GM18519 (cell line): Measurements from ENCODE around the gene ANXA10.
A peak's percentile ranks its signal among the peaks of the same experiment; 100 is the strongest.
"Not testable (repeated sequence)": the region's sequence is repeated elsewhere in the genome, so short reads cannot be mapped to it uniquely, and the experiment has no call there.

Experiments used
- ATAC-seq: cut with Tn5 transposase; IDR thresholded peaks from one replicate; pipeline ENCODE4 v1.9.1; 2021; ENCODE audit warnings: mild to moderate bottlenecking, moderate library complexity; ENCODE audit not compliant: unreplicated experiment, low FRiP score

Gene ANXA10

GRCh38 chr4:168092176-168092712 is at the start of gene ANXA10:
Gene ANXA10, plus strand, starts transcription at chr4:168092537. Its CDS starts 164 bp downstream, at chr4:168092701.
- no peak for ATAC-seq

- ATAC-seq, result no peak
Measured at GRCh38 chr4:168045354-168045753, 47.0 kb upstream of the ANXA10 start.

- ATAC-seq, result no peak
Measured at GRCh38 chr4:168050002-168050401, 42.3 kb upstream of the ANXA10 start.

DNA sequence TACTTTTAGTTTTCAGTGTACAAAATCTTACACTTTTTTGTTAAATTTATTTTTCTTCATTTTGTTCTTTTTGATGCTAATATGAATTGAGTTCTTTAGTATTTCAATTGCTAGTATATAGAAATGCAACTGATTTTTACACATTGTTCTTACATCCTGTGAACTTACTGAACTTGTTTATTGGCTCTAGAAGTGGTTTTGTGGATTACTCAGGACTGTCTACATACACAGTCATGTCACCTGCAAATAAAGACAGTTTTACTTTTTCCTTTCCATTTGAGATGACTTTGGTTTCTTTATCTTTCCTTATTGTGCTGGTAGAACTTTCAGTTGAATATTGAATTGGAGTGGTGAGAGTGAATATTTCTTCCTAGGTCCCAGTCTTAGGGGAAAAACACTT is 40.8 kb upstream of the ANXA10 start:
- ATAC-seq, result no peak

DNA sequence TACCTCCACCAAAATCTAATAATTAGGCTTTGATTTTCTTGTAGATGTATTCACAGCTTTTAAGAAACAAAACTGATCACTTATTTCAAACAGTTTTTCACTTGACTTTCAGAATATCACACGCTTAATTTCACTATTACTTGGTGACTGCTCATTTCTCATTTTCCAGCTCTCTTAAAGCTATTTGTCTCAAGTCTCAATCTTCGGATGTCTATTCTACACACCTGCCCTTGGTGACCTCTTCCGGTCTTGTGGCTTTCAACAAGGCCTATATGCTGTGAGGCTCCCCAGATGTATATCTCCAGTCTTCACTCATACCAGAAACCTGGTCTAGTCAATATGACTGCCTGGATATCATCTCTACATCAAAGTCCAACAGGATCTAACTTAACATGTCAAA is 34.9 kb upstream of the ANXA10 start:
- peak; percentile 98 for ATAC-seq

DNA sequence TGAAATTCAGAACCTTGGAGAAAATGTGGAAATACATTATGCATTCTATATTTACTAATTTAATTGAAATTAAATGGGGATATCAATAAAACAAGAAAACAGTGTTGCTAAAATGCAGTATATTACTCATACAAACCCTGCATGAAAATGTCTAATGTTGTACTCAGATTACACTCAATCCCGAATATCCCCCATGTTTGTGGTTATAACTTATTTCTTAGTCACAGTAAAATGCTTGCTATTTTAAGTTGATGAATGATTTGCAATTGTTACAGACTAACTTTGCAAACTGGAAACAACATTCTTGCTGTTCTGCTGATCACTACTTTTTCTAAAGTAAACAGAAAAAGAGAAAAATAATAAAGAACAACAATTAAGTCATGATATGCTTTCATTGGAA is 33.1 kb upstream of the ANXA10 start:
- no peak for ATAC-seq

DNA sequence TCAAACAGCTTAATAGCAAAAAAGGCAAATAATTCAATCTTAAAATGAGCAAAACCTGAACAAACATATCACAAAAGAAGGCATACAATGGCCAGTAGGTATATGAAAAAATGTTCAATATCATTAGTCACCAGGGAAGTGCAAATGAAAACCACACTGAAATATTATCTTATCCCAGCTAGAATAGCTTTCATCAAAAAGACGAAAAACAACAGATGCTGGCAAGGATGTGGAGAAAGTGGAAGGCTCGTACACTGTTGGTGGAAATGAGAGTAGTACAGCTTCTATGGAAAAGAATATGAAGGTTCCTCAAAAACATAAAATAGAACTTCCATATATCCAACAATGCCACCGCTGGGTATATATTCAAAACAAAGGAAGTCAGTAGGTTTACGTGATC is 29.3 kb upstream of the ANXA10 start:
- no peak for ATAC-seq

- no peak for ATAC-seq
Measured at GRCh38 chr4:168070903-168071302, 21.4 kb upstream of the ANXA10 start.

DNA sequence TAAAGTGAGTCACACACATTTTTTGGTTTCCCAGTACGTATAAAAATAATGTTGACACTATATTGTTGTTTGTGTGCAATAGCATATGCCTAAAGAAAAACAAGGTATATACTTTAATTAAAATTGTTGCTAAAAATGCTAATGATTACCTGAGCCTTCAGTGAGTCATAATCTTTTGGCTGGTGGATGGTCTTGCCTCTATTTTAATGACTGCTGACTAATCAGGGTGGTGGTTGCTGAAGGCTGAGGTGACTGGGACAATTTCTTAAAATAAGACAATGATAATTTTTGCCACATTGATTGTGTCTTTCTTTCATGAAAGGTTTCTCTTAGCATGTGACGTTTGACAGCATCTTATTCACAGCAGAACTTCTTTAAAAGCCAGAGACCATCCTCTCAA is 21.0 kb upstream of the ANXA10 start:
- ATAC-seq, result no peak

DNA sequence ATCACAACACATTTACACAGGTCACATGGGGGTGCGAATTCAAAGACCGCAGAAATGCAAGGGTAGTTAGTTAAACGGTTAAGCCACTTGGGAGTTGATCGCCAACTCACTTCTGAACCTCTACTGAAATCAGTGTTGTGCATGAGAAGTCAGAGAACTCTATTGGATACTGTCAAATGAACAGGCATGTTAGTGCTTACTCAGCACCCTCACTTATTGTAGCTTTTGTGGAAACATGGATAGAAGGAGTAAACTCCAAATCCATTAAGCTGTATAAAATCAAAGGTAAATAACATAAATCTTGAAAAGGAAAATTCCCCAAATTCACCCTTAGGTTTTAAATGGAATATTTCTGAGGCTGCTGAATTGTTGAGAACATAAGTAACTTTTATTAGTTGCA is 17.5 kb upstream of the ANXA10 start:
- no peak for ATAC-seq

GRCh38 chr4:168076989-168077725 is 15.2 kb upstream of the ANXA10 start:
- ATAC-seq, result peak; percentile 98

GRCh38 chr4:168077726-168078239 is 14.6 kb upstream of the ANXA10 start:
- no peak for ATAC-seq

- no peak for ATAC-seq
Measured at GRCh38 chr4:168082379-168082778, 10.0 kb upstream of the ANXA10 start.

- no peak for ATAC-seq
Measured at GRCh38 chr4:168095776-168096406, 3.6 kb downstream of the ANXA10 start.

DNA sequence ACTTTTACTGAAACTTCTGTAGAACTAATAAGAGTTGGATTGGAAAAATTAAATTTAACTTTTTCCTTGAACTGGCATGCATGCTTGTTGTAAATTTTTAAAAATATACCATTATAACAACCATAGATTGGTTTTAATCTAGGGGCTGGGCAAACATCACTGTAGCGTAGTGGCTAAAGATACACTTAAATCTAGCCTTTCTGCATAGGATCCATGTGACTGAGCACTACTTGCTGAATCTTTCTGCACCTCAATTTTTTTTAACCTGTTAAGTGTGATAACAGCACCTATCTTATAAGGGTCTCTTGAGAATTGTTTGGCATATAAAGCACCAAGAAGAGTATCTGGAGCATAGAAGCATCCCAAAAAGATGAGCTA is 4.1 kb downstream of the ANXA10 start:
- ATAC-seq, result no peak

- ATAC-seq, result no peak
Measured at GRCh38 chr4:168097161-168097560, 4.8 kb downstream of the ANXA10 start.

- no peak for ATAC-seq
Measured at GRCh38 chr4:168098248-168098717, 5.9 kb downstream of the ANXA10 start.

- ATAC-seq, result no peak
Measured at GRCh38 chr4:168099195-168099594, 6.9 kb downstream of the ANXA10 start.

DNA sequence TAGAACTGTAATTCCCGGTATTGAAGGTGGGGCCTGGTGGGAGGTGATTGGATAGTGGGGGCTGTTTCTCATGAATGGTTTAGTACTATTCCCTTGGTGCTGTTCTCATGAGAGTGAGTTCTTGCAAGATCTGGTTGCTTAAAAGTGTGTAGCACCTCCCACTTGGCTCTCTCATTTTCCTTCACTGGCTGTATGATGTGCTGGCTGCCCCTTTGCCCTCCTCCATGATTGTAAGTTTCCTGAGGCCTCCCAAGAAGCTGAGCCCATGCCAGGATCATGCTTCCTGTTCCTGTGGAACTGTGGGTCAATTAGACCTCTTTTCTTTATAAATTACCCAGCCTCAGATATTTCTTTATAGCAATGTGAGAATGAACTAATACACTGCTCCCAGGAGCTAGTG is 8.7 kb downstream of the ANXA10 start:
- ATAC-seq, result no peak

DNA sequence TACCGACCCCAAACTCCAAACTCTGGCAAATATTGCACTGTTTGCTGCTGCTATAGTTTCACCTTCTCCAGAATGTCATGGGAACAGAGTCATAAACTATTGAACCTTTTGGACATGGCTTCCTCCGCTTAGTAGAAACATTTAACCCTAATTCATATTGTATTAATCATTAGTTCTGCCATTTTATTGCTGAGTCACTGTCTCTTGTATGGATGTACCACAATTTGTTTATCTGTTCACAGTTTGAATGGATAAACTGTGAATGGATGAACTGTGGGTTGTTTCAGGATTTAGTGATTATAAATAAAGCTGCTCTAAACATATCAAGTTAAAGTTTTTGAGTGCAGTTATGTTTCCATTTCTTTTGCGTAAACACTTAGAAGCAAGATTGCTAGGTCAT is 10.1 kb downstream of the ANXA10 start:
- ATAC-seq, result no peak

DNA sequence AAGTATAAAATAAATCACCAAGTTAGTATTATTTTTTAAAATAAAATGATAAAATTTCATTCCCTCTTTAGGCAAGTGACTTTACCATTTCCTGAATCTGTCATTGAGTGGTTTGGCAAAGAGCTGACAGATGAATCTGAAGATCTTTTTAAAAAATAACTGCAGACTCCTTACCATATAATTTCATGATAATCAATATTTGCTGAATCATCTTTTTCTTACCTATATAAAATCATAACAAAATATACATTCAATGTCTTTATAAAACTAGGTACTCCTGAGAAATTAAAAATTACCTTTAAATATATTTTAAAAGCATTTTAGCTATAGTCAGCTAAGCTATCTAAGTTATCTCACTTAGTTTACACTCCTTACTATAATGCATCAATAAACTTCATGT is 17.2 kb downstream of the ANXA10 start:
- no peak for ATAC-seq

DNA sequence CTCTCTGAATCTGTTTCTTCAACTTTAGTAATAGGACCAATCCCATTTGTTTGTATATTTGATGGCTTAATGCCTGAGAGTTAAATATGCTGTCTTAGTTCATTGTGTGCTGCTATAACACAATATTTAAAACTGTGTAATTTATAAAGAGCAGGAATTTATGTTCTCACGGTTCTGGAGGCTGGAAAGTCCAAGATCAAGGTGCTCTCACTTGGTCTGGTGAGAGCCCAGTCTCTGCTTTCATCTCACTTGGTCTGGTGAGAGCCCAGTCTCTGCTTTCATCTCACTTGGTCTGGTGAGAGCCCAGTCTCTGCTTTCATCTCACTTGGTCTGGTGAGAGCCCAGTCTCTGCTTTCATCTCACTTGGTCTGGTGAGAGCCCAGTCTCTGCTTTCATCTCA is 20.7 kb downstream of the ANXA10 start:
- ATAC-seq, result not testable (repeated sequence)
